Chondrocyte (in vitro differentiated cells): ENCODE measurements around the gene TMEM263. TPM values are rescaled to one million over a fixed set of nuclear protein-coding genes. Genes with fewer than 3 reads are reported as not detected.

Experiments
- DNase-seq: peaks from one replicate; pipeline ENCODE4 v3.0.0; 2021; ENCODE audit warnings: mixed read lengths, low spot score
- H3K27ac Mint-ChIP-seq: one replicate; pipeline ENCODE4 v1.8.0; 2021; ENCODE audit warnings: mild to moderate bottlenecking, moderate library complexity, mixed read lengths; ENCODE audit not compliant: unreplicated experiment
- H3K27me3 Mint-ChIP-seq: 2 replicates; pipeline ENCODE4 v1.8.0; 2021; ENCODE audit warnings: low read depth, mixed read lengths
- H3K36me3 Mint-ChIP-seq: 2 replicates; pipeline ENCODE4 v1.8.0; 2021; ENCODE audit warnings: low read depth, mixed read lengths
- H3K4me1 Mint-ChIP-seq: 2 replicates; pipeline ENCODE4 v1.8.0; 2021; ENCODE audit warnings: low read depth, mild to moderate bottlenecking, mixed read lengths
- H3K4me3 Mint-ChIP-seq: one replicate; pipeline ENCODE4 v1.8.0; 2021; ENCODE audit warnings: mild to moderate bottlenecking, moderate library complexity, mixed read lengths; ENCODE audit not compliant: unreplicated experiment
- H3K9me3 Mint-ChIP-seq: 2 replicates; pipeline ENCODE4 v1.8.0; 2021; ENCODE audit warnings: low read depth, mixed read lengths
- CTCF ChIP-seq: fragments of 200-600 bp; sonication (generic); IDR thresholded peaks from 2 replicates; pipeline ENCODE4 v1.5.0; 2021; ENCODE audit warnings: antibody characterized with exemption, mild to moderate bottlenecking, moderate library complexity
- total RNA-seq: library from RNA; stranded (reverse); gene quantifications from 3 replicates; pipeline ENCODE4 v1.2.1, GENCODE V29; 2021

TMEM263 gene
- total RNA-seq, 1 donor from 2014 or later: 135 TPM

- H3K36me3 Mint-ChIP-seq: peaks cover 14% of the 10 kb centered on the region
- no peaks in the 10 kb centered on the region for H3K27me3 Mint-ChIP-seq
- no peak for DNase-seq
- no peak for TF ChIP-seq CTCF
- no peak overlapping the region for H3K4me3 Mint-ChIP-seq
- H3K27ac Mint-ChIP-seq: peak overlapping the region; percentile 50
- no peaks in the 10 kb centered on the region for H3K9me3 Mint-ChIP-seq
- H3K4me1 Mint-ChIP-seq: peaks cover 76% of the 10 kb centered on the region
Observed at GRCh38 chr12:106978035-106978800, 22.5 kb downstream of the TMEM263 start.

GRCh38 chr12:106980944-106981343 is 25.2 kb downstream of the TMEM263 start:
- Mint-ChIP-seq H3K4me3 (no peak overlapping the region), H3K27ac (peak overlapping the region; percentile 68), H3K27me3 (no peaks in the 10 kb centered on the region), H3K9me3 (no peaks in the 10 kb centered on the region), H3K36me3 (peaks cover 17% of the 10 kb centered on the region), H3K4me1 (peaks cover 66% of the 10 kb centered on the region)
- no peak for TF ChIP-seq CTCF
- no peak for DNase-seq

GRCh38 chr12:106981788-106982187 is 26.1 kb downstream of the TMEM263 start:
- DNase-seq: no peak
- H3K9me3 Mint-ChIP-seq: no peaks in the 10 kb centered on the region
- peak overlapping the region; percentile 49 for H3K27ac Mint-ChIP-seq
- peaks cover 64% of the 10 kb centered on the region for H3K4me1 Mint-ChIP-seq
- no peaks in the 10 kb centered on the region for H3K27me3 Mint-ChIP-seq
- peaks cover 17% of the 10 kb centered on the region for H3K36me3 Mint-ChIP-seq
- no peak for TF ChIP-seq CTCF
- no peak overlapping the region for H3K4me3 Mint-ChIP-seq

DNA sequence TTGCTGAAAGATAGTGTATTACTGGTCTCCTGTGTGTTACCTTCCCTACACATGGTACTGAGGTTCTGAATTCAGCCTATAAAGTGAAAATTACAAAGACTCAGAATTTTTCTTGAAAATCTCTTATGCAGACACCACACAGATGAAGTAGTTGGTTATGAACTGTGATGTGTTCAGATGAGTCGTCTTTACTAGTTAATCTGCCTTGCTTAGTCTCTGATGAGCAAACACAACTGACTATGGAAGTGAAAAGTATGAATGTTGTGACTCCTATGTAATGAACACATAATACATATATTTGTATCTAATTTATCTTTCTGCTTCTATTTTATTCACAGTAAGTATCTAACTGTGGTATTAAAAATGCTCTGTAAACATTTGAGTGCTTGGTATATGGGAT is 26.5 kb downstream of the TMEM263 start:
- no peak for TF ChIP-seq CTCF
- no peak for DNase-seq
- Mint-ChIP-seq H3K4me1 (peaks cover 64% of the 10 kb centered on the region), H3K27me3 (no peaks in the 10 kb centered on the region), H3K4me3 (no peak overlapping the region), H3K9me3 (no peaks in the 10 kb centered on the region), H3K36me3 (peaks cover 17% of the 10 kb centered on the region), H3K27ac (peak overlapping the region; percentile 49)

DNA sequence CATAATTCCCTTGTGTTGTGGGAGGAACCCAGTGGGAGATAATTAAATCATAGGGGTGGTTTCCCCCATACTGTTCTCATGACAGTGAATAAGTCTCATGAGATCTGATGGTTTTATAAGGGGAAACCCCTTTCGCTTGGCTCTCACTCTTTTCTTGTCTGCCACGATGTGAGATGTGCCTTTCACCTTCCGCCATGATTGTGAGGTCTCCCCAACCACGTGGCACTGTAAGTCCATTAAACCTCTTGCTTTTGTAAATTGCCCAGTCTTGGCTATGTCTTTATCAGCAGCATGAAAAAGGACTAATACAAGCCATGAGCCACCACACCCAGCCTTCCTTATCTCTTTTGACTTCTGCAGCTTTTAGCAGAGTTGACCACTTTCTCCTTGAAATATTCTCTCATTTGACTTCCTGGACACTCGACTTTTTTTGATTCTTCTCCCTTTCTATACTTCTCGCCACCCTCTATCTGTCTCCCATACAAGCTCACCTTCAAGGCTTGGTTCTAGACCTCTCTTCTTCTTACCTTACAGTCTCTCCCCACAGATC is 29.0 kb downstream of the TMEM263 start:
- no peak for TF ChIP-seq CTCF
- H3K27me3 Mint-ChIP-seq: no peaks in the 10 kb centered on the region
- no peak for DNase-seq
- no peaks in the 10 kb centered on the region for H3K9me3 Mint-ChIP-seq
- peak overlapping the region; percentile 32 for H3K27ac Mint-ChIP-seq
- H3K36me3 Mint-ChIP-seq: peaks cover 14% of the 10 kb centered on the region
- H3K4me1 Mint-ChIP-seq: peaks cover 64% of the 10 kb centered on the region
- H3K4me3 Mint-ChIP-seq: no peak overlapping the region
